Stimulated activated CD4-positive, alpha-beta T cell treated with anti-CD3 and anti-CD28 coated beads, TNF-alpha, amount 100 ng/mL, for 24 hours (primary cell): ENCODE data around the gene NUB1.
"Not testable (repeated sequence)": the region's sequence is repeated elsewhere in the genome, so short reads cannot be mapped to it uniquely, and the experiment has no call there.

ENCODE experiments used
- DNase-seq, 3 experiments: peaks; one replicate each; pipeline ENCODE4 v3.0.0-alpha.2; 2020; ENCODE audit warnings: low read depth in 3 of 3

Gene NUB1

GRCh38 chr7:151341357-151342101, at the start of gene NUB1:
Gene NUB1, plus strand, starts transcription at chr7:151341812. Its CDS starts 3,538 bp downstream, at chr7:151345350.
- peak; percentile 79 to 89 (median 84) for DNase-seq

GRCh38 chr7:151292850-151293249, 48.8 kb upstream of the NUB1 start:
- DNase-seq, result no peak

GRCh38 chr7:151296202-151296992, 45.2 kb upstream of the NUB1 start:
- DNase-seq, result no peak

- no peak for DNase-seq
Observed at GRCh38 chr7:151298765-151299164, 42.8 kb upstream of the NUB1 start.

GRCh38 chr7:151299530-151299929, 42.1 kb upstream of the NUB1 start:
- DNase-seq, result no peak

- DNase-seq, result no peak
Observed at GRCh38 chr7:151299940-151300645, 41.5 kb upstream of the NUB1 start.

- no peak for DNase-seq
Observed at GRCh38 chr7:151301471-151302462, 39.8 kb upstream of the NUB1 start.

- DNase-seq, result not testable (repeated sequence)
Observed at GRCh38 chr7:151304251-151304650, 37.4 kb upstream of the NUB1 start.

GRCh38 chr7:151304856-151305255, 36.8 kb upstream of the NUB1 start:
- no peak for DNase-seq

GRCh38 chr7:151306374-151306773, 35.2 kb upstream of the NUB1 start:
- no peak for DNase-seq

- DNase-seq, result no peak
Observed at GRCh38 chr7:151306860-151307259, 34.8 kb upstream of the NUB1 start.

- DNase-seq, result no peak
Observed at GRCh38 chr7:151307536-151307935, 34.1 kb upstream of the NUB1 start.

GRCh38 chr7:151308256-151308655, 33.4 kb upstream of the NUB1 start:
- DNase-seq, result no peak

GRCh38 chr7:151308791-151309190, 32.8 kb upstream of the NUB1 start:
- DNase-seq, result no peak

GRCh38 chr7:151309311-151309710, 32.3 kb upstream of the NUB1 start:
- no peak for DNase-seq

GRCh38 chr7:151310578-151310977, 31.0 kb upstream of the NUB1 start:
- no peak for DNase-seq

GRCh38 chr7:151311294-151311864, 30.2 kb upstream of the NUB1 start:
- no peak for DNase-seq

GRCh38 chr7:151312356-151312755, 29.3 kb upstream of the NUB1 start:
- DNase-seq, result no peak

- no peak for DNase-seq
Observed at GRCh38 chr7:151312831-151313809, 28.5 kb upstream of the NUB1 start.

GRCh38 chr7:151313857-151314256, 27.8 kb upstream of the NUB1 start:
- DNase-seq, result no peak
